Lower leg skin (tissue), 4 donors: Measurements from ENCODE around the gene AP1M1. TPM values are rescaled to one million over a fixed set of nuclear protein-coding genes. Genes with fewer than 3 reads are reported as not detected.

Experiments
- DNase-seq, 2 donors: peaks; one replicate each; pipeline ENCODE4 v3.0.0-alpha.2; 2019; ENCODE audit warnings: low spot score in 2 of 2
- H3K4me3 ChIP-seq: fragments of 200-600 bp; sonication (generic); 2 replicates; pipeline ENCODE4 v1.5.1; 2017; ENCODE audit warnings: mild to moderate bottlenecking, low read depth; ENCODE audit not compliant: poor library complexity, severe bottlenecking
- CTCF ChIP-seq, 3 donors: fragments of 450-650 bp; IDR thresholded peaks; one replicate each; pipeline ENCODE4 v1.5.1; 2016; ENCODE audit warnings: antibody characterized with exemption in 3 of 3, mild to moderate bottlenecking in 3 of 3, moderate library complexity in 2 of 3
- POLR2A ChIP-seq, 2 donors: fragments of 450-650 bp; IDR thresholded peaks; one replicate each; pipeline ENCODE4 v1.6.1; 2016 to 2017; ENCODE audit warnings: antibody characterized with exemption in 2 of 2, mild to moderate bottlenecking in 1 of 2, moderate library complexity in 1 of 2
- WGBS, 2 donors: methylation state at CpG; one replicate each; pipeline ENCODE4 v1.1.5; 2018; 5-methylcytosine and 5-hydroxymethylcytosine counted together
- intact Hi-C: fragments of 100-400 bp; cut with DNase I; formaldehyde crosslinking; loops from one replicate; pipeline ENCODE4 v1.15.0; 2023; ENCODE audit warnings: low total_unique reads
- total RNA-seq, 4 donors: library from RNA; depleted of rRNA; stranded (reverse); fragments of >200 nt; gene quantifications; one replicate each; pipeline ENCODE4 v1.1.0, GENCODE V29; 2016

Gene AP1M1
- total RNA-seq, 4 donors from 2014 or later, result 47.2 to 66.9 (median 48.6) TPM

GRCh38 chr19:16210168-16210567, 12.5 kb downstream of the AP1M1 start:
- no peak for DNase-seq
- WGBS, 2 donors, result 91 to 97% methylated on average over 4 of the region's 4 CpGs
- no peak overlapping the region for H3K4me3 ChIP-seq
- TF ChIP-seq POLR2A (IDR thresholded peaks at IDR 0.05) (no peak), CTCF (IDR thresholded peaks at IDR 0.05) (no peak)
- intact Hi-C loops, result no loop called here

GRCh38 chr19:16213076-16213475, 15.4 kb downstream of the AP1M1 start:
- no peak overlapping the region for H3K4me3 ChIP-seq
- TF ChIP-seq CTCF (IDR thresholded peaks at IDR 0.05) (no peak), POLR2A (IDR thresholded peaks at IDR 0.05) (no peak)
- no peak for DNase-seq
- intact Hi-C loops, result no loop called here

- peak in 1 of 2 donors; percentile 82 for DNase-seq
- no peak for TF ChIP-seq CTCF (IDR thresholded peaks at IDR 0.05)
- no peak for TF ChIP-seq POLR2A (IDR thresholded peaks at IDR 0.05)
- intact Hi-C loops, result no loop called here
- H3K4me3 ChIP-seq, result no peak overlapping the region
- 81 to 89% methylated on average over 11 to 13 of the region's 13 CpGs for WGBS, 2 donors
Measured at GRCh38 chr19:16216744-16217670, 19.3 kb downstream of the AP1M1 start.

GRCh38 chr19:16217716-16218451, 20.2 kb downstream of the AP1M1 start:
- WGBS, 2 donors, result 91 to 94% methylated on average over 16 of the region's 16 CpGs
- peak in 1 of 2 donors; percentile 25 for DNase-seq
- intact Hi-C loops, result no loop called here
- H3K4me3 ChIP-seq, result no peak overlapping the region
- TF ChIP-seq CTCF (IDR thresholded peaks at IDR 0.05) (no peak), POLR2A (IDR thresholded peaks at IDR 0.05) (no peak)

- no peak overlapping the region for H3K4me3 ChIP-seq
- 93 to 100% methylated on average over 2 of the region's 2 CpGs for WGBS, 2 donors
- no peak for DNase-seq
- intact Hi-C loops, result no loop called here
- no peak for TF ChIP-seq CTCF (IDR thresholded peaks at IDR 0.05)
- no peak for TF ChIP-seq POLR2A (IDR thresholded peaks at IDR 0.05)
Measured at GRCh38 chr19:16218851-16219250, 21.1 kb downstream of the AP1M1 start.
